Colon (tissue), 2 donors: ENCODE results near the gene TNFAIP8L1.

Source experiments
- FAIRE-seq: peaks from 2 replicates; lab custom pipeline; 2012; peaks lifted over from hg19 to GRCh38; lab: Jason Lieb, UNC
- donor health status: control.
- donor health status: control.

TNFAIP8L1 gene

GRCh38 chr19:4613254-4613751, 26.0 kb upstream of the TNFAIP8L1 start:
- no peak for FAIRE-seq

DNA sequence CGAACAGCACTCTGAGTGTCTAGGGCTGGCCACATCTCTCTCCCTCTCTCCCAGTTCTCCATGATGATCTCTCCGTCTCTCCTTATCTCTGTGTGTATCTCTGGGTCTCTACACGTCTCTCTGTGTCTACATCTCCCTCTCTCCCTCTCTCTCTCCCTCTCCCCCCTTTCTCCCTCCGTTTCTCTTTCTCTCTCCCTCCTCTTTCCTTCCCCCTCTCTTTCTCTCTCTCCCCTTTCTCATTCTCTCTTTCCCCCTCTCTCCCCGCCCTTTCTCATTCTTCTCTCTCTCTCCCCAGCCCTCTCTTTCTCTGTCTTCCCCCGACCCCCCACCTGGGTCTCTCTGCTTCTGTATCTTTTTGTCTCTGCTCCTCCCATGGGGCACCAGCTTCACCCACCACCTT, 21.3 kb upstream of the TNFAIP8L1 start:
- no peak for FAIRE-seq

GRCh38 chr19:4619668-4620294, 19.5 kb upstream of the TNFAIP8L1 start:
- no peak for FAIRE-seq

DNA sequence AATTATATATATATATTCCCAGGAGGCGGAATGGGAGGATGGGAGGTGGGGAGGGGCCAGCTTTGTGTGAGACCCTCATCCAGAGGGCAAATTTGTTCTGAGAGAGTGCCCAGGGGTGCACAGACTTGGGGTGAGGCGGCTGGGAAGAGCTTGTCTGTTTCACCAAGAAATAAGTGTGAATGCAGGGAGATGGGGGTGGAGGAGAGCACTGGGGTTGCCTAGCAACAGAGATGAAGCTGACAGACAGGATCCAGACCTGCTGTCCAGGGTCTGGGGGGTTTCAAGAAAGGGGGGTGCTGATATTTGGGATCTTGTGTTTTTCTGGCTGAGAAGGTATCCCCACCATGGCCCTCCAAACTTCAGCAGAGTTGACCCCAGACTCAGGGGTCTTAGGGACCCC, 18.6 kb upstream of the TNFAIP8L1 start:
- no peak for FAIRE-seq

DNA sequence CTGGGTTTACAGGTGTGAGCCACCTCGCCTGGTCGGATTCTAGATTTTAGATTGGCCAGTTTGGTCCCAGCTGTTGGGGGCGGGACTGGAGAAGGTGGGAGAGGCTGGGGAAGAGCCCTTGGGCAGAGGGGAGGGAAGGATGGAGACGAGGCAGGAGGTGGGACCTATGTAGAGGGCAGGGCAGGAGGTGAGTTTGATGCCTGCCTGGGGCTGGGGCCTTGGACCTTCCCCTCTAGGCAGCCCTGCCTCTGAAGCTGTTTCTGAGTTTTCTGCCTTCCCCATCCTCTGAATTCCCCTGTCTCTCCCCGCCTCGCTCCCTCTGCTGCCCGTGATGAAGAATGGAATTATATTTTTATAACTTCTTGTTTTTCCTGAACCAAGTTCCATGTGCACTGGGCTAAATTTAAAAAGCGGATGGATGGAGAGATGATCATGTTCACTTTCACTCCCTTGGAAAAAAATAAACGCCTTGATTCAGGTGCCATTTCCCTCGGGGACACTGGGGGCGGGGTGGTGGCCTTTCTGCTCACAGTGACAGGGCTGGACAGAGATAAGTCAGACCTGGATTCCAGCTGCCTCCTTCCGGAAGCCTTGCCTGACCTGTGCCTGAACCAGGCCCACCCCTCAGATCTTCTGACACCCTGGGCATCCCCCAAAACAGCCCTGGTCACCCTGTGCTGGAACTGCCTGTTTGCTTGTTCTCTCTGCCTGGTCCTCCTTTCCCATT, 16.5 kb upstream of the TNFAIP8L1 start:
- no peak for FAIRE-seq

- FAIRE-seq: no peak
These were observed 15.0 kb upstream of the TNFAIP8L1 start for GRCh38 chr19:4624301-4624700.

GRCh38 chr19:4624733-4625362, 14.5 kb upstream of the TNFAIP8L1 start:
- FAIRE-seq: no peak

DNA sequence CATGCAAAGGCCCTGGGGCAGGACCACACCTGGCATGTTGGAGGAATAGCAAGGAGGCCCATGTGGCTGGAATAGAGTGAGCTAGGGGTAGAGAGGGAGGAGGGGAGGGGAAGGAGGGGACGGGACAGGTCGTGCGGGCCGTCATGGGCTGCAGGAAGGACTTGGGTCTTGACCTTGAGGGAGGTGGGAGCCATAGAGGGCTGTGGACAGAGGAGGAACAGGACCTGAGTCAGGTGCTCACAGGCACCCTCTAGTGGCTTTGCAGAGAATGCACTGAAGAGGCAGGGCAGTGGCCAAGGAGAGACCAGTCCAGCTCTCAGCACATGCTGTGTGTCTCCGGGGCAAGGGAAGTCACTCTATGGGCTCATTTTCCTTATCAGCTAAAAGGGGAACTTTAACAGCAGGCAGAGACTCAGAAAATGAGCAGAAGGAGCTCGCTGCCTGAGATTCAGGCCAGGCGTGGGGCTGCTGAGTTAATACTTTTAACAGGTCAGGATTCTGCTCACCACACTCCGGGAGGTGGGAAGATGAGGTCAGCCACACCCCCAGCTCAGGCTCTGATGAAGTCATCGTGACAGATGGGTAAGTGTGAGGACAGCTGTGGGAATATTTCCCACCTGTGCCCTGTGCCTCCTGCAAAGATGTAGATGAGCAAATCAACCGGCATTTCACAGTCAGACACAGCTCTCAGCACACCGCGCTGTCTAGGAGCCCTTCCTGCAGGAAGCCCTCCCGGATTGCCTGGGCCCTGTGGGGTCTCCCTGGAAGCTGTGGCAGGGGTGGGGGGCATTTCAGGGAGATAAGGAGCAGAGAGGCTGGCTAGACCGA, 6.0 kb upstream of the TNFAIP8L1 start:
- FAIRE-seq: no peak

DNA sequence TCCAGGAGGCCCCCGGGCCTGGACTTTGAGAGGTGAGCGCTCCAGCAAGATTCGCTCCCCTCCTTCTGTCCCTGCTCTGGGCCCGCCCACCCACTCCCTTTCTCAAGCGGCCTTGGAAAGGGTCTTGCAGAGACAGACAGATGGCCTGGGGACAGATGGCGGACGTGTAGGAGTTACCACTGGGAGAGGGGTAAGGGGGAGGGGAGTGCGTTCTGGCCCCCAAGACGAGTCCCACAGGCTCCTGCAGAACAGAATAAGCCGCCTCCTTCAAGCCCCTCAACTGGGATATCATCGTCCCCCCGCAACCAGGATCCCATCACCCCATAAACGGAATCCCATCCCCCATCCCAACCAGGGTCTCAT, 3.6 kb upstream of the TNFAIP8L1 start:
- no peak for FAIRE-seq

DNA sequence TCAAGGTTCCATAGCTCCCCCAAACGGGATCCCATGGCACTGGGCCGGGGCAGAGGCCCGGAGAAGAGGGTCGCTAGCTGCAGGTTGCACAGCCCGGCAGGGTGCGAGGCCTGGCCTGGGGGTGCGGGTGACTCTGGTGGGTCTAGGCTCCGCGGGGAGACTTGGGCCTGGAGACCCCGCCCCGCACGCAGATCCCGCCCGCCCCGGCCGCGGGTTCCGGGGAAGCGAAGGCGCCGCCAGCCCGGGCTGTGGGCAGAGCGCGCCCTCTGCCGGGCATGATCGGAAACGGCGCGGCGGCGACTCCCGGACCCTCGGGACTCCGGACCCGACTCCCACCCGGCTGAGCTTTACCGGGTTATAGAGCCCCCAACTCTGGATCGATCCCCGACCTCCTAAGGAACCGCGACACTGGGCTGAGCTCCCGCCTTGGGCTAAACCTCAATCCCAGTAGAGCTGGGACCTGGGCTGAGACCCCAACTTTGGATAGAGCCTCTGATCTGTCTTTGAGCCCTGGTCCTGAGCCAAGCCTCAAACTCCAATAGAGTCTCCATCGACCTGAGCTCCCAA, 3.1 kb upstream of the TNFAIP8L1 start:
- FAIRE-seq: no peak

DNA sequence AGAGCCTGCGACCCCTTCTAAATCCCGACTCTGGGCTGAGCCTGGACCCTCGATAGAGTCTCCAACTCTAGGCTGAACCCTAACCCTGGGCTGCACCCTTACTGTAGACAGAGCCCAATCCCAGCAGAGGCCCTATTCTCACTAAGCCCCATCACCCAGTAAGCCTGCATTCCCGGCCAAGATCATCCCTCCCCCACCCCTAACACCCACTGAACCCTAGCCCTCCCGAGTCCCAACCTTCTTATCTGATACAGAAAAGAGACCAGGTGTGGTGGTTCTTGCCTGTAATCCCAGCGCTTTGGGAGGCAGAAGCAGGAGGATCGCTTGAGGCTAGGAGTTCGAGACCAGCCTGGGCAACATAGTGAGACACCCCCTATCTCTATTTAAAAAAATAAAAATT, 2.6 kb upstream of the TNFAIP8L1 start:
- no peak for FAIRE-seq

DNA sequence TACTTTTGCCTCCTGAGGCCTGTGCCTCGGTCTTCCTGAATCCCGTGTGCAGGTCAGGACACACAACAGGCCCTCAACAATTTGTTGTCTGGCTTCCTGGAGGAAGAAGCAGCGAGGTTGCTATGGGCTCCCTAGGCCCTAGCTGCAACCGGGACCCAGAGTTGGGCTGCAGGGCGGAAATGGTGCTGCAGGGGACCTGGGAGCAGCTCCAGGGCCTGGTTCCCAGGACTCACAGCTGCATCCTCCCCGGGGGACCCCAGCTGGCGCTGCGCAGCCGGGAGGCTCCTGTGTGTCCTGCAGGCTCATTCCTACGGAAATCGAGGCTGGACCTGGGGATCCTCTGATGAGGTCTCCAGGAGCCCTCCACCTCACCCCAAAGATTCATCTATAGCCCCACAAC, 999 bp upstream of the TNFAIP8L1 start:
- no peak for FAIRE-seq

GRCh38 chr19:4639531-4640246, 373 bp downstream of the TNFAIP8L1 start:
- no peak for FAIRE-seq

GRCh38 chr19:4640247-4641000, 1.1 kb downstream of the TNFAIP8L1 start:
- FAIRE-seq: no peak

- FAIRE-seq: no peak
These were observed 1.8 kb downstream of the TNFAIP8L1 start for GRCh38 chr19:4641132-4641531.

- FAIRE-seq: no peak
These were observed 3.3 kb downstream of the TNFAIP8L1 start for GRCh38 chr19:4642625-4643024.

- no peak for FAIRE-seq
These were observed 6.4 kb downstream of the TNFAIP8L1 start for GRCh38 chr19:4645718-4646117.

DNA sequence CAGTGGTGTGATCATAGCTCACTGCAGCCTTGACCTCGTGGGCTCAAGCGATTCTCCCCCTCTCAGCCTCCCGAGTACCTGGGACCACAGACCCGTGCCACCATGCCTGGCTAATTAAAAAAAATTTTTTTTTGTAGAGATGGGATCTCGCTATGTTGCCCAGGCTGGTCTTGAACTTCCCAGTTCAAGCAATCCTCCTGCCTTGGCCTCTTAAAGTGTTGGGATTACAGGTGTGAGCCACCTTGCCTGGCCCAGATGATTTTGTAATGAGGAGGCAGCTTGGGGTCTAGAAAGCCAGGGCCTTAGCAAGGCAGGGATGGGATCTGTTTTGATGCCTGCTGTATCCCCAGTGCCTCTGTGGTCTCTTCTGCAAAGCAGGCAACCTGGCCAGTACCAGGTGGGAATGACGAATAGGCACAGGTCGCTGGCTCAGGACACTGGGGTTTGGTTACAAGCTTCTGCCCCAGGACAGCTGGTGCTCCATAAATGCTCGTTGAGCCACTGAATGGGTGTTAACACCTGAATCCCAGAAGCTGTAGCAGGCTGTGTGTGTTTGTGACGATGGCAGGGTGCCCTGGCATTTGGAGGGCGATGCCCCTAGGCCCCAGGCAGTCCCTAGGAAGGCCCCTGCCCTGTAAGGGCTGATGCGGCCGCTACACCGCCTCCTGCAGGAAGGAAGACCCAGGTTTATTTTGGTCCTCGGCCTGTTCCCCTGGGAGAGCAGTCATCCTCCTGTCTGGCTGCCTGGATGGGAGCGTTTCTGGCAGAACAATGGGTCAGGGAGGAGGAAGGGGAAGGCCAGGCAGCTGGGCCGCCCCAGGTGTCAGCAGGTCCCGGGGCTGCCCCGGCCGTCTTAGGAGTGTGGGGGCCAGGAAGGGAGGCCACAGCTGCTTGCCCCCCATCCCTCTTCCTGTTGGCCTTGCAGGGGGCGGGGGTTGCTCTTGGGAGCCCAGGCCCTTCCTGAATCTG, 8.6 kb downstream of the TNFAIP8L1 start:
- no peak for FAIRE-seq

DNA sequence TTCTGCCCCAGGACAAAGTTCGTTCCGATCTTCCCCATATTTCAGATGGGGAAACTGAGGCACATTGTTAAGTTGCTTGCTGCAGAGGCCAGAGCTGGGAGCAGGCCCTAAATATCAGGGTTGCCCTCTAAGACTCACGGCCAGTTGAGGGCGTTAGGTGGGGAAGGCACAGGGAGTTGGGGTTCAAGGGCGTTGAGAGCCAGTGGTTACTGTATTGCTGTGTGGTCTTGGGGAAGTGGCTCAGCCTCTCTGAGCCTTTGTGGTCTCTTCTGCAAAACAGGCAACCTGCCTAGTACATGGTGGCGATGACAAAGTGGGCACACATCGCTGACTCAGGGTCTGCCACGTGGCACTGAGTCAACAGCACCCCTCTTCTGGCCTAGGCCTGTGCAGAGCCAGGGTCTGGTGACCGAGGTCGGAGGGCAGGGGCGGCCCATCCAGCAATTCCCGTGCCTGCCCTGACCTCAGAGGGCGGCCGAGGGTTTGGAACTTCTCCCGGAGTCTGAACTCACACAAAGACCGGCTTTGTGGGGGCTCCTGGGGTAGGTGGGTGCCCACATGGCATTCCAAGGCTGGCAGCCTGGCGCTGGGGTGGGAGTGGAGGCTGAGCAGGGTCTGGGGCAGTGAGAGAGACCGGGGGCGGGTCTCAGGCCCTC, 10.2 kb downstream of the TNFAIP8L1 start:
- no peak for FAIRE-seq
